ENCODE results near the gene CARD14.

CARD14 gene

DNA sequence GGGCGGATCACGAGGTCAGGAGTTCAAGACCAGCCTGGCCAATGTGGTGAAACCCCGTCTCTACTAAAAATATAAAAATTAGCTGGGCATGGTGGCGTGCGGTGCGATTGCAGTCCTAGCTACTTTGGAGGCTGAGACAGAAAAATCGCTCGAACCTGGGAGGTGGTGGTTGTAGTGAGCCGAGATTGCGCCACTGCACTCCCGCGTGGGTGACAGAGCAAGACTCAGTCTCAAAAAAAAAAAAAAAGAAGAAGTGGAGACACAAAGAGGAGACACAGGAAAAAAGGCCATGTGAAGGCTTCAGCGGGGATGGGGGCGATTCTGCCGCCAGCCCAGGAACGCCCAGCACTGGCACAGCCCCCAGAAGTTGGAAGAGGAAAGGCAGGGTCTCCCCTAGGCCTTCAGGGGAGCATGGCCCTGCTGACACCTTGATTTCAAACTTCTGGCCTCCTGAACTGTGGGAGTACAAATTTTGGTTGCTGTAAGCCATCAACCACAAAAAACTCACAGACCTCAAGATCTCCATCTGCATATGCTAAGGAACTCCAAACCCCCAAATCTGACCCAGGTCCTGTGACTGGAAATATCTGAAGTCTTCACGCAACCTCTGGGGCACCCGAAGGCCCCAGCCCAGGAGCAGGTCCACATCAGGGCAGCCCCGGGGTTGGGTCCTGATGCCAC lies 43.3 kb downstream of the CARD14 start:
- DNase-seq = no peak

DNA sequence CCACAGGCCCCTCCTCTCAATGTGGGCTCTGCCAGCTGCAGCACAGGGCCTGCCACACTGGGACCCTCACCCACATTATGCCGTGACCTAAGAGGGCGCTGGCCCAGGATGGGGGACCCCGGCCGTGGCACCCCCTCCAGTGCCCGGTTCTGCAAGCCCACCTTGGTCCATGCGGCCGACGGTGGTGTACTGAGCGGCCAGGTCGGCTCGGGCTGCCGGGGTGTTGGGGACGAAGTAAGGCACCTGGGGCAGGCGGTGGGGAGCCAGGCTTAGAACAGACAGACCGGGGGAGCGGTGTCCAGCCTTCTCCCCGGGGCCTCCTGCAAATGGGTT lies 43.8 kb downstream of the CARD14 start:
- no peak for DNase-seq

DNA sequence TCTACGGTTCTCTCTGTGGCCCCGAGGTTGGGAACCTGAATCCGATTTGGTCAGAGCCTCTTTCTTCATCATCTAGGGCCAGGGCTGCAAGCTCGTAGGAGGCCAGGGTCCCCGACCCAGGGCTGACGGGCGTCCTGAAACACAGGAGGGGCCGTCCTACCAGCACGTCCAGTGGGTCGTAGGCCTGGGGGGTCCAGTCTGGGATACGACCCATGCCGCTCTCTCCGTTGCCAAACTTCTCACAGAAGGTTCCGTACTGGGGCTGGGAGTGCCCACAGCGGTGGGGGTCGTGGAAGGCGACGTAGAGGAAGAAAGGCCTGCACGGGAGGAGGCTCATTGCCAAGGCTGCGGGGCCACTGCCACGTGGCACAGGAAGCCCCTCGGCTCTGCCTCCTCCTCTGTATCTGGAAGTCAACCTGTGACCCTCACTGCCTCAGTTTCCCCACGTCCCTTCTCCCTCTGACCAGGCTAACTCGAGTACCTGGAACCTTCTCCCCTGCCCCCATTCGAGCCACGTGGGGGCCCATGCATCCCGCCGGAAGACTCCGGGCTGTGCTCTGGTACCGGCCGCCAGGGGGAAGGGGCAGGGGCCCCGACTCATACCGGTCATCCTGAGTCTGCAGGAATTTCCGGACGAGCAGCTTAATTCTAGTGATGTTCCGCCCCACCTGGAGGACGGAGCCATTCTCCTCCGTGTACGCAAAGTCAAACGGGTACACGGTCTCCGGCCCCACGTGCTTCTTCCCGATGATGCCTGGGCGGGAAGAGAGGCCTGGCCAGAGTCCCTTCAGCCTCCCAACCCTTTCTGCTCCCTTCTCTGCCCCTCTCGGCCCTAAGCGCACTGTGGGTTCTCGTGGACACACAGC lies 44.4 kb downstream of the CARD14 start:
- no peak for DNase-seq

DNA sequence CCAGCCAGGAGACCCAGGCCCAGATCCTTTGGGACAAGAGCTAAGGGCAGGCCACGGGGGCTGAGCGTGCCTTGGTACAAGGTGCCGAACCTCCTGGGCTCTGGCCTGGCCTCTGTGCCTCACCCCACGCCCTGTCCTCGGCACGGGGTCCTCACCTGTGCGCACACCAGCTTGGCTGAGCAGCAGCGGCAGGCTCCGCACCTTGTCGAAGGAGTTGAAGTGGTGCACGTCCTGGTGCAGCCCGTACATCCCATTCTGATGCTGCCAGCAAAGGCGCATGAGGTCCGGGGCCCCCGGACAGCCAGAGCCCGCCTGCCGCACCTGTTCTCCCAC lies 45.0 kb downstream of the CARD14 start:
- DNase-seq = no peak

DNA sequence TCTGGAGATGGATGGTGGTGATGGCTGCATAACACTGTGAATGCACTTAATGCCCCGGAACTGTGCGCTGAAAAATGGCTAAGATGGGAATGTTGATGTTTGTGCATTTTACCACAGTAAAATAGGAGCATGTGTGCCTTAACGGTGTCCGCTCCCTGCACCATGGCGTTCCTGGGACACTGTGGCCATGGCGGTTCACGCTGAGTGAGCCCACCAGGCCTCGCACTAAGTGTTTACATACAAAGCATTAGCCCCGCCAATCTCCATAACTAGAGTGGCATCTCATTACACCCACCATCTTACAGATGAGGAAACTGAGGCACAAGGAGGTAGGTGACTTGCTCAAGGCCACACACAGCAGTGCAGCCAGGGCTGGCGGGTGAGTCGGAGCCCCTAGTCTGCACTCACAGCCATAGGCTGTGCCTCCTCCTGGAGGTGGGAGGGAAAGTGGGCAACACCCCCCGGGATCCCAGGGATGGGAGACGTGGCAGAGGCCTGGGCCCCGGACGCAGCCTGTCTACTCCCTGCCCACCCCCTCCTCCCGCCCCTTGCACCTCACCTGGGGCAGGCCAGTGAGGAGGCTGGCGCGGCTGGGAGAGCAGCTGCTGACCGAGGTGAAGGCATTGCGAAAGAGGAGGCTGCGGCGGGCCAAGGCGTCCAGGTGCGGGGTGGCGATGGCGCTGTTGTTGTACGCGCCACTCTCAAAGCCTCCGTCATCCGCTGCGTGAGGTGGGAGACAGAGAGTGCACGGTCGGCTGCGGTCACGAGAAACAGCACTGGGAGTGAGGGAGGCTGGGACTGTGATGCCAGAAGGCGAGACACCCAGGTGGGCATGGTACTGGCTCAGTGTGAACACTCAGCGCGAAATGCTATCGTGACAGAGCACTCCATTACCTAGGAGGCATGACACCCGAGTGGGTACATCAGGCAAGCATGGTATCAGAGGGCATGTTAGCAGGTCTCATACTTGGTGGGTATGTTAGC lies 46.9 kb downstream of the CARD14 start:
- no peak for DNase-seq

DNA sequence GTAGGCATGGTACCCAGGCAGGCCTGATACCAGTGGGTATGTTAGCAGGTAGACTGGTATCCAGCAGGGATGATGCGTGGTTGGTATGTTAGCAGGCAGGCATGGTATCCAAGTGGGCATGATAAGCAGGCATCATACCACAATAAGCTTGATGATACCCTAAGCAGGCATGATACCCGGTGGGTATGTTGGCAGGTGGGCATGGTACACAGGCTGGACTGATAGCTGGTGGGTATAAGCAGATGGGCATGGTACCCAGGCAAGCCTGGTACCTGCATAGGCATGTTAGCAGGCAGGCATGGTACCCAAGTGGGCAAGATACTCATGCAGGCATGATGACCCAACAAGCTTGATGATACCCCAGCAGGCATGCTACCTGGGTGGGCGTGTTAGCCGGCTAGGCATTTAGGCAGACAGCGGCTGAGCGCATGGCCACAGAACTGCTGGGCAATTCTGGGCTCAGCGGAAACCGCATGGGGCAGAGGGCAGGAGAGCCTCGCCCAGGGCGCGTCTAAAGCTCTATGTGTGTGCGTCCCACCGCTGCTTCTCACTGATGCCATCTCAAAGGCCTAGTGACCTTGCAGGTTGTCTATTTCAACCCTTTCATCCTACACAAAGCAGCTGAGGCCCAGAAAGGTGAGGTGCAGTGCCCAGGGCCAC lies 48.0 kb downstream of the CARD14 start:
- no peak for DNase-seq

DNA sequence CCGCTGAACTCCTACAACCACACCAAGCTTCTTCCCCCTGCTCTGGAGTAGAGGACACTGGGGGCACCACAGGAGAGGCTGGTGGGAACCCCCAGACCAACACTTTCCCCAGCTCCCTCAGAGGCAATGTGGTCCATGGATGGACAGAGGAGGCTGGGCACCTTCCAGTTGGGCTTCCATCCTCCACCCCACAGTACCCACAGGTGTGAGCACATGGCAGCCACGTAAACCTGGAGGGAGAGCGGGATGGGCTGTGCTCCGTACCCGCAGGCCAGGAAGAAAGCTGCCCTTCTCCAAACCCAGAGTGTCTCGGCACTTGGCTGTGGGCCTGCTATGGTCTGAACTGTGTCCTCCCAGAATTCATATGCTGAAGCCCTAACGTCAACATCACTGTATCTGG lies 48.6 kb downstream of the CARD14 start:
- DNase-seq = no peak

DNA sequence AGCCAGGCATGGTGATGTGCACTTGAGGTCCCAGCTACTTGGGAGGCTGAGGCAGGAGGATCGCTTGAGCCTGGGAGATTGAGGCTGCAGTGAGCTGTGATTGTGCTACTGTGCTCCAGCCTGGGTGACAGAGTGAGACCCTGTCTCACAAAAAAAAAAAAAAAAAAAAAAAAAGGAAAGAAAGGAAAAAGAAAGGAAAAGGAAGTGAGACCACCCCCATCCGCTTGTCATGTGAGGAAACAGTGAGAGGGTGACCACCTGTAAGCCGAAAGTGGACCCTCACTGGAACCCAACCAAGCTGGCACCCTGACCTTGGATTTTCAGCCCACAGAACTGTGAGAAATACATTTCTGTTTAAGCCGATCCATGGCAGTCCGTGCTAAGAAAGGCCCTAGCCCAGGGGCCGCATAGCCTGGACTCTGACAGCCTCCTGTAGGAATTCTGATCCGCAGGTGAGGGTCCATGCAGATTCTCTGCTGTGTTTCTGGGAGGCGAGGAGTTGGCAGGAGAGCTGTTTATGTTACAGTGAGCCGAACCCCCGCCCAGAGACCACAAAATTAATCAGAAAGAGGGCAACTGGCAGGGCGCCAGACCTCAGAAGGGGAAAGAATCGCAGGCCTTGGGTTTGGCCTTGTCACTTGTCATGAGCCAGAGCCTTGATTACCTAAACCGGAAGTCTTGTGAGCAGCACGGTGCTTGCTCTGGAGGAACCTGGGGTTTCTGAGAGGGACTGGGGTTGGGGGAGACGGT lies 49.4 kb downstream of the CARD14 start:
- DNase-seq = peak; percentile 79

DNA sequence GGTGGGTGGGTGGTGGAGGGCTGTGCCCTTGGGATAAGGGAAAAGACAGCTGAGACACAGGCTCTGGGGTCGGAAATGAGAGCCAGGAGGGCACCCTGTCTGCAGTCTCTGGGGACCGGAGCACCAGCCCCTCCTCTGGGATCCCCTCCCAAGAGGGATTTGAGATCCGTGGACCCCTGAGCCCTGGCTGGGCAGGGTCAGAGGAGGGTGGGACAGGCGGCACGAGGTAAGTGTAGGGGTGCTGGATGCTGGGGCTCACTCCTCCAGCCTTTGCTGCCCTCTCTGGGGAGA lies 49.9 kb downstream of the CARD14 start:
- no peak for DNase-seq

DNA sequence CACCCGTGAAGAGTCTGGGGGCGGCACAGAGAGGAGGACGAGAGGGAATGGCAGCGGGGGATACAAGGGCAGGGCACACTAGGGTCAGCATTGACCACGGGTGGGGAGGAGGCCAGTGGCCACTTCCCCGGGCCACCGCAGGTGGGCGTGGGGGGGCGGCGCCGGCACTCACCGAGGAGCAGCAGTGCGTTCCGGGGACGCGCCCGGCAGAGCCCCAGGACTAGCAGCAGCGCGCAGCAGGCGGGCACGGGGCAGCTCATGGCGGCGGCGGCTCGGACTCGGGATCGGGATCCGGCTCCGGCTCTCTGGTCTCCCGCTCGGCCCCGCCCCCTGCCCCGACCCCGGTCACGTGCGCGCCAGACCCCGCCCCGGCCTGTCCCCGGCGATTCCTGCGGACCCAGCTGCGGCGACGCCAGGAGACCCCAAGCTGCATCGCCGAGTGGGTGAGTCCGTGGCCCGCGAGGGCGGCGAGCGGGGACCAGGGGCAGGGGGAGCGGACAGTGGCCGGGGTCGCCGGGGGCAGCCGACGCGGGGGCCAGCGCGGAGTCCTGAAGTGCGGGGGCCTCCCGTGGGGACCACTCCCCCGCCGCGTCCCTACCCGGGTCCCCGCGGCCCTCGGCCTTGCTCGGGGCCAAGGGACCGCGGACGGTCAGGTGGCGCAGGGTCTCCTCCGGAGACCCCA lies 50.4 kb downstream of the CARD14 start, which contains the start of the genes SGSH and SLC26A11:
TSS of gene SGSH (minus strand) at position 280 of the 682 bp plus-strand sequence. CDS start at position 260, 20 bp downstream.
TSS of gene SLC26A11 (plus strand) at position 374 of the 682 bp plus-strand sequence. CDS start 1,134 bp downstream, outside the sequence.
- DNase-seq = peak; percentile 89

DNA sequence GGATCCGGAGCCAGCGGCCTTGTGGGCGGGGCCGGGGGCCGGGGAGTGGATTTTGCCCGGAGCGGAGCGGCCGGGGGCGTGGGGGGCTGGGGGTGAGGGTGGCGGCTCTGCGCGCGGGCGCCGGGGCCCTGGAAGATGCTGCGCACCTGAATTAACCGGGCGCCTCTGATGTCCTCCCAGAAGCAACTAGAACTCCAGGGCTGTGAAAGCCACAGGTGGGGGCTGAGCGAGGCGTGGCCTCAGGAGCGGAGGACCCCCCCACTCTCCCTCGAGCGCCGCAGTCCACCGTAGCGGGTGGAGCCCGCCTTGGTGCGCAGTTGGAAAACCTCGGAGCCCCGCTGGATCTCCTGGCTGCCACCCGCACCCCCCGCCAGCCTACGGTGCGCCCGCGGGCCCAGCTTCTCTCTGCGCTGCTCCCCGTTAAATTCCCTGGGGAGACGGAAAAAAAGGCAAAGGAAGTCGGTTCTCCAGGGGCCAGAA lies 50.9 kb downstream of the CARD14 start:
- DNase-seq = peak; percentile 68

DNA sequence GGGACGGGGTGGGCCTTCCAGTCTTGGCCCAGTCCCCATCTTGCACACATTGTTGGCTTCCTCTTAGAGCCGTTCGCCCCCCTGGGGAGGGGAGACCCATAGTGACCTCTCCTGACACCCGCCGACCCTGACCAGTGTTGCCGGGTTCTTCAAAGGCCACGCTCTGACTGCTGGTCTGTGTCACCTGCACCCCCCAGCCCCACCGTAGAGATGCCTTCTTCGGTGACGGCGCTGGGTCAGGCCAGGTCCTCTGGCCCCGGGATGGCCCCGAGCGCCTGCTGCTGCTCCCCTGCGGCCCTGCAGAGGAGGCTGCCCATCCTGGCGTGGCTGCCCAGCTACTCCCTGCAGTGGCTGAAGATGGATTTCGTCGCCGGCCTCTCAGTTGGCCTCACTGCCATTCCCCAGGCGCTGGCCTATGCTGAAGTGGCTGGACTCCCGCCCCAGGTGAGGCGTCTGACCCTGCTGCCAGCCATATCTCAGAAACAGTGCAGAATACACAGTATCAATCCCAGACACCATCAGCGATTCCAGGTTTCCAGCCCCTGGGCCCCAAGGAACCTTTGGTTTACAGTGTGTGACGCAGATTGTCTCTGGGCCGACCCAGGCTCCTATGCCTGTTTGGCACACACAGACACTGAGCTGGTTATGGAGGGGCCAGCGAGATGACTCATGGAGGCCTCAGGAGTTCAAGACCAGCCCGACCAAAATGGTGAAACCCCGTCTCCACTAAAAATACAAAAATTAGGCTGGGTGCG lies 51.7 kb downstream of the CARD14 start:
- DNase-seq = no peak

DNA sequence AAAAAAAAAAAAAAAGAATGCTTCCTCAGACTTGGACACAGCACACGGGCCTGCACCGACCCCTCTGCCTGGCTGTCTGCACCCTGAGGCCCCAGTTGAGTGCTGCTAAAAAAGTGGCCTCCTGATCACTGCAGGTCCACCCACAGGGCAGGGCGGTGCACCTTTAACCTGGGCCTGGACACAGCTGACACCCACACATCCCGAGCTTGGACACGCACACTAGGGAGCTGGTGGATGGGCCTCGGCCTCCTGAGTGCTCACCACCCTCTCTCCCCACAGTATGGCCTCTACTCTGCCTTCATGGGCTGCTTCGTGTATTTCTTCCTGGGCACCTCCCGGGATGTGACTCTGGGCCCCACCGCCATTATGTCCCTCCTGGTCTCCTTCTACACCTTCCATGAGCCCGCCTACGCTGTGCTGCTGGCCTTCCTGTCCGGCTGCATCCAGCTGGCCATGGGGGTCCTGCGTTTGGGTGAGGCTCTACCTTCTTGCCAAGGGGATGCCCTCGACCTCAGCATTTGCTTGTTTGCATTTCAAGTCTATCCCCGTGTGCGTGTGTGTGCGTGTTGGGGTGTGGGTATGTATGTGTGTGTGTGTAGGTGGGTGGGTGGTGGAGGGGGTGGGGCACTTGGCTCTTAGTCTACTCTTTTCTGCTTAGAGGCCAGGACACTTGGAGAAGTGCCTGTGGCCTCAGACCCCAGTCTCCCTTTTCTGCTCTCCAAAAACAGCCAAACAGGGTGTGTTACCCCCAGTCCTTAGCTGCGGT lies 52.7 kb downstream of the CARD14 start:
- no peak for DNase-seq

DNA sequence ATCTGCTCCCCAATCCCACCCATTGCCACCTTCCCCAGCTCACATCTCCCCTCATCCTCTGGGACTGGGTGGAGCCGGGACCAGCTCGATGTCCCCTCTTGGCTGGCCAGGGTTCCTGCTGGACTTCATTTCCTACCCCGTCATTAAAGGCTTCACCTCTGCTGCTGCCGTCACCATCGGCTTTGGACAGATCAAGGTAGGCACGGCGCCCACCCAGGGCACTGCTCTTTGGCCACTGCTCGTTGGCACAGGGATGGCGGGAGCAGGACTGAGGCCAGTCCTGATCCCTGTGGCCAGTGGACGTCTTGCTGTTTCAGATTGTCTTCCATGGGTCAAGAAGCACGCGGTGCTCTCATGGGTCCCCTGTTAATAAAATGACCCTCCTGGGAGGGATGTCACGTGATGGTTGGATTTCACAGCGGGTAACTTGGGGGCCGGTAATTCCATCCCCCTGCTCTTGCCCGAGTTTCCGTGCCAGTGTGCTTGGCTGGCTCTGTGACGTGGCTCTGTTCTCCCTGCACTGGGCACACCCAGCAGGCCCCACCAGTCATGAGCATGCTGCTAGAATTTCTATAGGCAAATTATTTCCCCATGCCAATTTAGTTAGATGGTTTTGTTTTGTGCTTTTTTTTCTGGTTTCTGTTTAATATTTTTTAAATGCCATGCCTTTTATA lies 53.4 kb downstream of the CARD14 start:
- no peak for DNase-seq

DNA sequence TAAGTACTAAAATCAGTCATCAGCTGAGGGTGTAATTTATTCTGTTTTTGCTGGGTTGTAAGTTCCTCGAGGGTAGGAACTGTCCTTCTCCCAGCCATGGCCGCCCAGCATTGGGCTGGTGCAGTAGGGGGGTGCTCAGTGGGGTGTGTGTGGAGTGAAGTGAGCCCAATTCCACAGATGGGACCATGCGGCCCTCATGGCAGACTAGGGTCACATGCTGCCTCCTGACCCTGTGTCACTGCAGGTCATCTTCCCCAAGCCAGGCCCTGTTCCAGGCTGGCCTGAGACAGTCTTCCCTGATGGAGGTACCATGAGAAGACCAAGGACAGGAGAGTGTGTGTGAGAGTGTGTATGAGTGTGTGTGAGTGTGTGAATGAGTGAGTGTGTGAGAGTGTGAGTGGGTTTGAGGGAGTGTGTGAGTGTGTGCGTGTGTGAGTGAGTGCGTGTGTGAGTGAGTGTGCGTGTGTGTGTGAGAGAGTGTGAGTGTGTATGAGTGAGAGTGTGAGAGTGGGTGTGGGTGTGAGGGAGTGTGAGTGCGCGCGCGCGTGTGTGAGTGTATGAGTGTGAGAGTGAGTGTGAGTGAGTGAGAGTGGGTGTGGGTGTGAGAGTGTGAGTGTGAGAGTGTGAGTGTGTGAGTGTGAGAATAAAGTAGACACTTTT lies 54.1 kb downstream of the CARD14 start:
- DNase-seq = no peak

DNA sequence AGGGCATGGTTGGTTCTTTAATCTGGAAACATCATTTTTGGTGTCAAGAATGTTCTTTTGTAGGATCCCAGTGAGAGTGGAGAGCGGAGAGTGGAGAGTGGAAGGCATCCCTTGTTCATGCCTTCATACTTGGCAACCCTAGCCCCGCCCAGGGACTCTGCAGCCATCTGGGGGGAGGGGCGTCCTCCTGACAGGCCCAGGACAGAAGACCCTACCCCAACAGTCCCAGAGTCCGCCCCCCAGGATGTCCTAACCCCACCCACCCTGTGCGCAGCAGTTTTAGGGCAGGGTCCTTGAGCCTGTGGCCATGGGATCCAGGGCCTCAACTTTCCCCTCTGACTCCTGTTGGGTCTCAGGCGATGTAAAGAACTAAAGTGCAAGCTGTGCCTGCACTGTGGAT lies 54.9 kb downstream of the CARD14 start:
- no peak for DNase-seq

DNA sequence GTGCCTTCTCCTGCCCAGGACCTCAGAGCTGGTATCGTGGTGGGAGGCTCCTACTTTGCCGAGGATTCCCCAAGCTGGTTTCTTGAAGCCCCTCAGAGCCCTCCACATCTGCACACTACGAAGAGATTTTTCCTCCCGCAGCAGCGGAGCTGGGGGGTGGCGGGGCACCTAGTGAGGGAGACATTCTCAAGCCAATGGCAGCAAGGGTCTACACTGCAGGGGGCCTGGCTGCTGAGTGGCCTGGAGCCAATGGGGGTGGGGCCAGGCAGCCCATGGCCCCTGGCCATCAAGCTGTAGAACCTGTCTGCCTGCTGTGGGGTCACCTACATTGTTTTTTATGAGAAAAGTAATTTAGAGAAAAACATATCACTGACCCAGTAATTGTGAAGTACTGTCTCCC lies 55.4 kb downstream of the CARD14 start:
- DNase-seq = no peak

DNA sequence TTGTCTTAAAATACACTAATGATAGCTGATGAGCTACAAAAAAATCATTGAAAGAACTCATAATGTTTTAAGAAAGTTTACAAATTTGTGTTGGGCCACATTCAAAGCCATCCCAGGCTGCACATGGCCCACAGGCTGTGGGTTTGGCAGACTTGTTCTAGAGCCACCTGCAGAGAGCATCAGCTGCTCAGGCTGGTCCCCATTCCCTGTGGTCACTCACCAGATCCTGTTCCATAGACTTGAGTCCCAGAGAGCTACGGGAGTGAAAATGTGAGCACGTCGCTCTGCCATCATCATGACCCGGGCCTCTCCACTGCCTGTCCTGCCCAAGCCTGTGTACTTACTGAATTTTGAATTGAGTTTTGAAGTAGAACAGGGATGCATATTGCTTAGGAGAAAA lies 57.3 kb downstream of the CARD14 start:
- DNase-seq = no peak

DNA sequence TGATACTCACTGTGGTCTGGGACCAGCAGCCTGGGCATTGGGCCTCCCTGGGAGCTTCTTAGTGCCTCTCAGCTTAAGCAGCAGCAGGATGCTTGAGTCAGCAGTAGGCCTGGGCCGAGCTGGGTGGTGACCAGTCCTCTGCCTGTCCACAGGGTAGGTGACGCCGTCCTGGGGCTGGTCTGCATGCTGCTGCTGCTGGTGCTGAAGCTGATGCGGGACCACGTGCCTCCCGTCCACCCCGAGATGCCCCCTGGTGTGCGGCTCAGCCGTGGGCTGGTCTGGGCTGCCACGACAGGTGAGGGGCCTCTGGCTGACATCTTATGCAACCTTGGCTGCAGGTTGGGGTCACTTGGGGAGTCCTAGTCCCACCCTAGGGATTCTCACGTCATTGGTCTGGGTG lies 57.8 kb downstream of the CARD14 start:
- no peak for DNase-seq
